Cardiac muscle cell (in vitro differentiated cells and primary cell): ENCODE measurements around the gene ZNF32. TPM values are rescaled to one million over a fixed set of nuclear protein-coding genes. Genes with fewer than 3 reads are reported as not detected.

ENCODE experiments used
- DNase-seq, 2 donors: peaks; one replicate each; pipeline versions ENCODE4 v3.0.0 to v3.0.0-alpha.2; 2010 to 2017; ENCODE audit warnings: low read depth in 1 of 2, low spot score in 1 of 2
- H3K27ac ChIP-seq: fragments of 200-600 bp; sonication (generic); 2 replicates; pipeline ENCODE4 v1.5.1; 2016
- H3K27me3 ChIP-seq: fragments of 200-600 bp; sonication (generic); 2 replicates; pipeline ENCODE4 v1.6.0; 2016; ENCODE audit warnings: control low read depth
- H3K36me3 ChIP-seq: fragments of 200-600 bp; sonication (generic); 2 replicates; pipeline ENCODE4 v1.5.1; 2016; ENCODE audit warnings: control low read depth
- H3K4me1 ChIP-seq: fragments of 200-600 bp; sonication (generic); 2 replicates; pipeline ENCODE4 v1.8.1; 2017; ENCODE audit warnings: low read depth, mild to moderate bottlenecking, mixed run types
- H3K4me3 ChIP-seq: fragments of 200-600 bp; sonication (generic); 2 replicates; pipeline ENCODE4 v1.5.1; 2016; ENCODE audit warnings: mild to moderate bottlenecking
- H3K9me3 ChIP-seq: fragments of 200-600 bp; sonication (generic); 2 replicates; pipeline ENCODE4 v1.5.1; 2017; ENCODE audit warnings: low read depth, mild to moderate bottlenecking, control low read depth
- CTCF ChIP-seq: IDR thresholded peaks from 2 replicates; pipeline ENCODE4 v1.5.1; 2012; ENCODE audit warnings: low read depth, mild to moderate bottlenecking, low read length
- polyA plus RNA-seq: library from polyadenylated mRNA; unstranded; fragments of >200 nt; fragmentation: Nextera tagmentation; extraction: Ambion mirVana; gene quantifications from 2 replicates; pipeline ENCODE4 v1.2.1, GENCODE V29; 2016
- total RNA-seq: library from RNA; depleted of rRNA; stranded (reverse); fragments of >200 nt; gene quantifications from 2 replicates; pipeline ENCODE4 v1.2.3, GENCODE V29; 2016

Gene ZNF32
- total RNA-seq (32.0 and 42.8 TPM in 2 replicates), polyA plus RNA-seq (50.6 and 55.7 TPM in 2 replicates)

GRCh38 chr10:43648398-43649184, at the start of gene ZNF32:
Gene ZNF32 (minus strand): TSS chr10:43648881. CDS start chr10:43646133, 2,748 bp downstream.
- Histone ChIP-seq H3K27ac (peak within 1 kb of the TSS; percentile 53), H3K27me3 (no peaks in the 10 kb centered on the region)

GRCh38 chr10:43698156-43698555, 49.5 kb upstream of the ZNF32 start:
- Histone ChIP-seq H3K4me3 (no peak overlapping the region), H3K36me3 (no peaks in the 10 kb centered on the region), H3K27me3 (no peaks in the 10 kb centered on the region), H3K27ac (no peak overlapping the region), H3K4me1 (peaks cover 20% of the 10 kb centered on the region), H3K9me3 (no peaks in the 10 kb centered on the region)
- DNase-seq, result peak in 1 of 2 donors; percentile 60
- no peak for TF ChIP-seq CTCF

More at GRCh38 chr10:43648398-43649184, at the start of gene ZNF32:
- Histone ChIP-seq H3K9me3 (no peaks in the 10 kb centered on the region), H3K4me1 (no peaks in the 10 kb centered on the region), H3K36me3 (peaks cover 16% of the 10 kb centered on the region), H3K4me3 (peak within 1 kb of the TSS; percentile 46)
- DNase-seq, result peak; percentile 92 to 93
- TF ChIP-seq CTCF, result no peak

GRCh38 chr10:43696909-43697483, 48.3 kb upstream of the ZNF32 start:
- no peak for DNase-seq
- no peak overlapping the region for H3K4me3 ChIP-seq
- no peak for TF ChIP-seq CTCF
- H3K27ac ChIP-seq, result no peak overlapping the region
- peaks cover 20% of the 10 kb centered on the region for H3K4me1 ChIP-seq
- H3K27me3 ChIP-seq, result no peaks in the 10 kb centered on the region
- no peaks in the 10 kb centered on the region for H3K9me3 ChIP-seq
- no peaks in the 10 kb centered on the region for H3K36me3 ChIP-seq

GRCh38 chr10:43695730-43696129, 47.0 kb upstream of the ZNF32 start:
- no peaks in the 10 kb centered on the region for H3K36me3 ChIP-seq
- H3K4me1 ChIP-seq, result peaks cover 20% of the 10 kb centered on the region
- H3K27ac ChIP-seq, result no peak overlapping the region
- no peak overlapping the region for H3K4me3 ChIP-seq
- no peak for TF ChIP-seq CTCF
- peaks cover 5% of the 10 kb centered on the region for H3K27me3 ChIP-seq
- no peaks in the 10 kb centered on the region for H3K9me3 ChIP-seq
- no peak for DNase-seq

- Histone ChIP-seq H3K9me3 (no peaks in the 10 kb centered on the region), H3K36me3 (no peaks in the 10 kb centered on the region), H3K27ac (no peak overlapping the region), H3K4me1 (peaks cover 20% of the 10 kb centered on the region), H3K4me3 (no peak overlapping the region), H3K27me3 (peaks cover 5% of the 10 kb centered on the region)
- no peak for DNase-seq
- TF ChIP-seq CTCF, result no peak
These were observed 46.6 kb upstream of the ZNF32 start for GRCh38 chr10:43695321-43695720.
